ENCODE data around the gene PNRC2.

GRCh38 chr1:23963617-23964234, 4.1 kb downstream of the PNRC2 start:
- TF ChIP-seq, protein P1, sequence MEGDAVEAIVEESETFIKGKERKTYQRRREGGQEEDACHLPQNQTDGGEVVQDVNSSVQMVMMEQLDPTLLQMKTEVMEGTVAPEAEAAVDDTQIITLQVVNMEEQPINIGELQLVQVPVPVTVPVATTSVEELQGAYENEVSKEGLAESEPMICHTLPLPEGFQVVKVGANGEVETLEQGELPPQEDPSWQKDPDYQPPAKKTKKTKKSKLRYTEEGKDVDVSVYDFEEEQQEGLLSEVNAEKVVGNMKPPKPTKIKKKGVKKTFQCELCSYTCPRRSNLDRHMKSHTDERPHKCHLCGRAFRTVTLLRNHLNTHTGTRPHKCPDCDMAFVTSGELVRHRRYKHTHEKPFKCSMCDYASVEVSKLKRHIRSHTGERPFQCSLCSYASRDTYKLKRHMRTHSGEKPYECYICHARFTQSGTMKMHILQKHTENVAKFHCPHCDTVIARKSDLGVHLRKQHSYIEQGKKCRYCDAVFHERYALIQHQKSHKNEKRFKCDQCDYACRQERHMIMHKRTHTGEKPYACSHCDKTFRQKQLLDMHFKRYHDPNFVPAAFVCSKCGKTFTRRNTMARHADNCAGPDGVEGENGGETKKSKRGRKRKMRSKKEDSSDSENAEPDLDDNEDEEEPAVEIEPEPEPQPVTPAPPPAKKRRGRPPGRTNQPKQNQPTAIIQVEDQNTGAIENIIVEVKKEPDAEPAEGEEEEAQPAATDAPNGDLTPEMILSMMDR (IDR thresholded peaks at IDR 0.05): no peak
- no peak for TF ChIP-seq POLR2A (IDR thresholded peaks at IDR 0.05)
